GM12874 (cell line): ENCODE measurements around the gene CCDC174.
A peak's percentile ranks its signal among the peaks of the same experiment; 100 is the strongest.

Experiments used
- CTCF ChIP-seq: IDR thresholded peaks from 2 replicates; pipeline ENCODE4 v1.5.1; 2011; ENCODE audit warnings: low read depth, mild to moderate bottlenecking, control low read depth, low read length, moderate library complexity; ENCODE audit not compliant: insufficient read depth

CCDC174 gene

DNA sequence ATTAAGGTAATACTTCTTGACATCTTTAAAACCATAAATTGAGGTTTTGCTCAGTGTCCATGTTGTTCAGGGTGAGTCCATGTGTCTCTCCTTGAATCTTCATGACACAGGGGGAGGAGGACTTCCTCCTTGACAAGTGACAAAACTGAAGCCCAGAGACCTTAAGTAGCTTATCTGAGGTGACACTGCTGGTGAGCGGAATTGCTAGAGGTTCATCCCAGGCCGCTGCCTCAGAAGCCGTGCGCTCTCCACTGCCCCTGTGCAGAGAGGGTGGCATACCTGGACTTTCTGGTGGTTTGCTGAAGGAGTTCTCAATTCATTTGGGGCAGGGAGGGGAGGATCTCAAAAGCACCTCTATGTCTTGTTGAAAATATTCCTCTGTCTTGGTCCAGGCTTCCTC lies 23.2 kb upstream of the CCDC174 start:
- TF ChIP-seq CTCF: no peak

- TF ChIP-seq CTCF: no peak
Measured at GRCh38 chr3:14630404-14631100, 21.0 kb upstream of the CCDC174 start.

DNA sequence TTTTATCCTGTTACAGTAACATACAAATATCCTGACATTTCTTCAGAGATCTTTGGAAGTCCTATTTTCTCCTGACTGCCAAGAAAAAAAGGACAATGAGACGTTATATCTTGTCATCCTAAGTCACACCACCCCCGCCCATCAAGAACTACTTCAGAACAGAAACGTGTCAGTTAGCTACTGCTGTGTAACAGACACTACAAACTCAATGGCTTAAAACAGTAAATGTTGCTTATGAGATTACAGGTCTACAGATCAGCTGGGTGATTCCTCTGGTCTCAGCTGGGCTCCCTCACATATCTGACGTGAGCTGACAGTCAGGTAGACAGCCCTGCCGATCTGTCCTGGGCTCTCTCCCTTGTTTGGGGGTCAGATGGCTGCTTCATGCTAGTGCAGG lies 20.5 kb upstream of the CCDC174 start:
- TF ChIP-seq CTCF: no peak

DNA sequence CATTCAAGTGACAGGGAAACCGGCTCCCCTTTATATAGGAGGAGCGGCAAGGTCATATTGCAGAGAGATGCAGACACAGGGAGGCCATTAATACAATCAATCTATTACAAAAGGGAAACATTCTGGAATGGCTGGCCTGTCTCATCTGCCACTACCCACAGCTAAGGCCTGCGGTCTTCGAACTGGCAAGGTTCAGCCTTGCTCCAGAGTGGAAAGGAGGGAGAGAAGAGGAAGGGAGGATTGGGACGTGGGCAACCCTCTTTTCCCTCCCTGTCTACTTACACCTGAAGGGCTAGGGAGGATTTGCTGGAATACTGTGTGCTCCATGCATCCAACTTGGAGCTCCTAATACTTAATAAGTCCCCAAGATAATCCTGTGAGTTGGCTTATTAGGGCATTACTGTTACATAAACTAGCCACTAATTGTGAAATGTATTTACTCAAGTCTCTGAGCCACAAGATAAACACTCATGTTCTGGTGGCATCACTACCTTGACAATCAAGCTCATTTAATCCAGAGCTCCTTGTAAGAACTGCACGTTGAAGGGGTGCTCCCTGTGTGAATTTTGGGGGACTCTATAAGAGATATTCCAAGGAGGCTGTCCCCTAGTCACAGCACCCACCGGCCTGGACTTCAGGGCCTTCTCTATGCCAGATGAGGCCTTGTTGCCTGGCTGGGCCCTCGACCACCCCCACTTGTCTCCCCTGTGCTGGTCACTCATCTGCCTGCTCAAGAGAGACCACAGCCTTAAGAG lies 19.7 kb upstream of the CCDC174 start:
- TF ChIP-seq CTCF: no peak

- no peak for TF ChIP-seq CTCF
Measured at GRCh38 chr3:14632442-14632930, 19.1 kb upstream of the CCDC174 start.

GRCh38 chr3:14633417-14633816 lies 18.1 kb upstream of the CCDC174 start:
- no peak for TF ChIP-seq CTCF

DNA sequence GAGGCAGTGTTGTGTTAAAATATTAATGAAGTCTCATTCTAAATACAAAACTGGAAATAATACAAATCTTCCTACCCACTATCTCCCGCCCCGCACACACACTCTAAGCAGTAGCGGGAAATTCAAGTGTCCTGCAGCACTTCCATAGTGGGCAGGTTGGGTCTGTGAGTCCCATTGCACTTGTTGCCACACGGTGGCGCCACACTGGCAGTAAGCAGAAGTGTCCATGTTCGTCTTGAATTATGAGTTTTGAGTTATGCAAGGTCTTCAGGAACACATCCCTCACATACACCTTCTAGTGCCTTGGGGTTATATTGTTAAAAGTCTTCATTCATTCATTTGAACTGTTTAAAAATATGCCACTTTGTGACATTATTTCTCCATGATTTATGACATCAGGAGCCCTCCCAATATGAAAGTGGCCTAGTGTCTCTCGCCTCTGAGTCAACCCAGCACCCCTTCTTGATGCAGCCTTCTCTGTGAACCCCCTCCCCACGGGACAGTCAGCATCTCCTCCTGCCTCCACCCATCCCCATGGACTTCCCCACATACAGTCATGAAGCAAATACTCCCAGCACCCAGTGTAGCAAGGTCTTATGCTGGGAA lies 17.6 kb upstream of the CCDC174 start:
- peak; percentile 84 for TF ChIP-seq CTCF
